ENCODE results near the gene AVPI1. TPM values are rescaled to one million over a fixed set of nuclear protein-coding genes. Genes with fewer than 3 reads are reported as not detected.

AVPI1 gene
- total RNA-seq, 3 donors from 2014 or later, result 23.7 to 34.1 (median 31.4) TPM

GRCh38 chr10:97683556-97684367, 3.3 kb downstream of the AVPI1 start:
- DNase-seq, result peak in 2 of 3 donors; percentile 67 to 72
- peak; percentile 31 for ATAC-seq

GRCh38 chr10:97682042-97682441, 5.0 kb downstream of the AVPI1 start:
- ATAC-seq (no peak), DNase-seq (peak in 1 of 3 donors; percentile 50)
- Histone ChIP-seq H3K9me3 (no peaks in the 10 kb centered on the region), H3K4me1 (ENCODE audit: low read depth) (peaks cover 27% of the 10 kb centered on the region), H3K36me3 (ENCODE audit: low read depth) (no peaks in the 10 kb centered on the region), H3K4me3 (no peak overlapping the region)
- intact Hi-C loops (cut with DNase I, micrococcal nuclease), result no loop called here
- TF ChIP-seq CTCF (IDR thresholded peaks at IDR 0.05), result no peak

More at GRCh38 chr10:97683556-97684367, 3.3 kb downstream of the AVPI1 start:
- Histone ChIP-seq H3K9me3 (no peaks in the 10 kb centered on the region), H3K4me1 (ENCODE audit: low read depth) (peaks cover 37% of the 10 kb centered on the region), H3K36me3 (ENCODE audit: low read depth) (no peaks in the 10 kb centered on the region), H3K4me3 (no peak overlapping the region)
- TF ChIP-seq CTCF (IDR thresholded peaks at IDR 0.05), result no peak
- intact Hi-C loops (cut with DNase I, micrococcal nuclease), result no loop called here

- no peak for DNase-seq
- Histone ChIP-seq H3K36me3 (ENCODE audit: low read depth) (no peaks in the 10 kb centered on the region), H3K9me3 (no peaks in the 10 kb centered on the region), H3K4me3 (no peak overlapping the region), H3K4me1 (ENCODE audit: low read depth) (peaks cover 23% of the 10 kb centered on the region)
- intact Hi-C loops (cut with DNase I, micrococcal nuclease), result no loop called here
- TF ChIP-seq CTCF (IDR thresholded peaks at IDR 0.05), result no peak
- no peak for ATAC-seq
Measured at GRCh38 chr10:97679594-97679993, 7.4 kb downstream of the AVPI1 start.

GRCh38 chr10:97676770-97677581, 10.1 kb downstream of the AVPI1 start:
- peak; percentile 74 for TF ChIP-seq CTCF (IDR thresholded peaks at IDR 0.05)
- ATAC-seq (peak; percentile 84), DNase-seq (peak in 1 of 3 donors; percentile 45)
- H3K9me3 ChIP-seq, result no peaks in the 10 kb centered on the region
- H3K4me1 ChIP-seq (ENCODE audit: low read depth), result peaks cover 2% of the 10 kb centered on the region
- H3K4me3 ChIP-seq, result no peak overlapping the region
- intact Hi-C loops (cut with DNase I, micrococcal nuclease), result no loop called here
- no peaks in the 10 kb centered on the region for H3K36me3 ChIP-seq (ENCODE audit: low read depth)

GRCh38 chr10:97675222-97675621, 11.8 kb downstream of the AVPI1 start:
- H3K4me3 ChIP-seq, result no peak overlapping the region
- no peak for TF ChIP-seq CTCF (IDR thresholded peaks at IDR 0.05)
- H3K4me1 ChIP-seq (ENCODE audit: low read depth), result no peaks in the 10 kb centered on the region
- no peaks in the 10 kb centered on the region for H3K9me3 ChIP-seq
- no peaks in the 10 kb centered on the region for H3K36me3 ChIP-seq (ENCODE audit: low read depth)
- no peak for ATAC-seq
- no peak for DNase-seq
- intact Hi-C loops (cut with DNase I, micrococcal nuclease), result no loop called here

Measured in mucosa of descending colon (tissue), 3 donors.